Measurements from ENCODE around the gene CNOT2.

CNOT2 gene, protein sequence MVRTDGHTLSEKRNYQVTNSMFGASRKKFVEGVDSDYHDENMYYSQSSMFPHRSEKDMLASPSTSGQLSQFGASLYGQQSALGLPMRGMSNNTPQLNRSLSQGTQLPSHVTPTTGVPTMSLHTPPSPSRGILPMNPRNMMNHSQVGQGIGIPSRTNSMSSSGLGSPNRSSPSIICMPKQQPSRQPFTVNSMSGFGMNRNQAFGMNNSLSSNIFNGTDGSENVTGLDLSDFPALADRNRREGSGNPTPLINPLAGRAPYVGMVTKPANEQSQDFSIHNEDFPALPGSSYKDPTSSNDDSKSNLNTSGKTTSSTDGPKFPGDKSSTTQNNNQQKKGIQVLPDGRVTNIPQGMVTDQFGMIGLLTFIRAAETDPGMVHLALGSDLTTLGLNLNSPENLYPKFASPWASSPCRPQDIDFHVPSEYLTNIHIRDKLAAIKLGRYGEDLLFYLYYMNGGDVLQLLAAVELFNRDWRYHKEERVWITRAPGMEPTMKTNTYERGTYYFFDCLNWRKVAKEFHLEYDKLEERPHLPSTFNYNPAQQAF

GRCh38 chr12:70242695-70243509 is at the start of gene CNOT2:
Gene CNOT2 (plus strand): TSS chr12:70243433. CDS start chr12:70278227, 34,794 bp downstream.
- DNase-seq = peak; percentile 14

DNA sequence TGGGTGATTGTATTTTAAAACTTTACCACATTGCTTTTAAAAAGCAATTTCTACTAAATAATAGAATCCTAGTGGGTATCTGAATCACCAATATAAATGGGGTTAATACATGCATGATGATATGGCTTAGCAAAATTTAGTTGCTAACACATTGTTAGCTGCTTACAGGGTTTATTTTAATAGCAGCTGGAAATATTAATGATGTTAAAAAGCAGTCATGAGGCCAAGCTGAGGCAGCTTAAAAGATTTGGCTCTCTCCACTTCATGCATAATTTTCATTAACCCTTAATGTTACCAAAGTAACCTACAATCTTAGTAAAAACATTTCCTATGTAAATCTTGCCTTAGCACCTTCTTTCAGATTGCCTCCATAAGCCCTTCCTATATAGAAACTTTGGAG is 49.2 kb upstream of the CNOT2 start:
- no peak for DNase-seq

GRCh38 chr12:70196811-70197281 is 46.4 kb upstream of the CNOT2 start:
- no peak for DNase-seq

DNA sequence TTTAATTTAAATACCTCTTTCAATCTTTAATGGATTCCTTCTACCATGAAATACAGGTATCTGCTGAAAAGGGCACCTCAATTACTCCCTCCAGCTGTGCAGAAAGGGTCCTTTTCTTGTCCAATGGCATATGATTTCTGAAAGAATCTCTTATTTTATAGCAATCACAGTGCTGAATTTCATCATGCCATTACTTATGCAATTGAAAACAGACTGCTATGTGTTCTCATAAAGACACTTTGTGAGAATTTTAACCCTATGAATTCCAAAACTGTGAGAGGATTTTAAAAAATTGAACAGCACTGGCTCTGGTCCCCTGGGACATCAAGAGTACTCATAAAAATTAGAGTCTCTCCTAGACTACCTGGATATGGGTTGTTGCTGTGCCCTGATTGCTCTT is 45.9 kb upstream of the CNOT2 start:
- DNase-seq = no peak

DNA sequence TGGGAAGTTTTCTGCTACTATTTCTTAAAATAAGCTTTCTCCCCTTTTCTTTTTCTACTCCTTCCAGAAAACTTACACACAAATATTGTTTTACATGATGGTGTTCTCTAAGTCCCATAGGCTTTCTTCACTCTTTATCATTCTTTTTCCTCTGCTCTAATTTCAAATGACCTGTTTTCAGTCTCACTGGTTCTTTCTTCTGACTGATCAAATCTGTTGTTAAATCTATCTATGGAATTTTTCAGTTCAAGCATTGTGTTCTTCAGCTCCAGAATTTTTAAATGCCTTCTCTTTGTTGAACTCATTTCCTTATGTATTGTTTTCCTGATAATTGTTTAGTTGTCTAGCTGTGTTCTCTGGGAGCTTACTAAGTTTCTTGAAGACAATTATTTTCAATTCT is 29.5 kb upstream of the CNOT2 start:
- no peak for DNase-seq

DNA sequence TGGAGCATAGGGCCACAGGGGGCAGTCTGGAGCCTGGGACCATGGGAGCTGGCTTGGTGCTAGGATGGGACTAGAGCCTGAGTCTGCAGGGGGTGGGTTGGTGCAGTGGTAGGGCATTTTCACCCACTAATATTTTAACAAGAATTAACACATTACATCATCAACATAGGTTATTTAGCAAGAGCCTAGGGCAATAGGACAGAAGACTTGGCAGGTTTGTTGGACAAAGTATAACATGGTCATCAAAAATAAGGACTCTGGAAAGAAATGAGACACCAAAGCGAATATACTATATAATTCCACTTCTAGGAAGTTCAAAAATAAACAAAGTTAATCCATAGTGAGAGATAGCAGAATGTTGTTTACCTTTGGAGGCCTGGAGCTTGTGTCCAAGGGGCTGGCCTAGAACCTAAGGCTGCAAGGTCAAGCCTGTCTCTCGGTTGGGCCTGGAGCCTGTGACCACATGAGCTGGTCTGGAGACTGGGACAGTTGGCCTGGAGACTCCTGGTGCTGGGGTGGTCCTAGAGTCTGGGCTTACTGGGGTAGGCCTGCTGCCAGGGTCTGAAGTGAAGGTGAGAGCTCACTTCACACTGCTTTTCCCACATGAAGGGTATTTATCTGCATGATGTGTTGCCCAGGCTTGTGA is 28.1 kb upstream of the CNOT2 start:
- no peak for DNase-seq

- no peak for DNase-seq
These were observed 25.8 kb upstream of the CNOT2 start for GRCh38 chr12:70217416-70217815.

DNA sequence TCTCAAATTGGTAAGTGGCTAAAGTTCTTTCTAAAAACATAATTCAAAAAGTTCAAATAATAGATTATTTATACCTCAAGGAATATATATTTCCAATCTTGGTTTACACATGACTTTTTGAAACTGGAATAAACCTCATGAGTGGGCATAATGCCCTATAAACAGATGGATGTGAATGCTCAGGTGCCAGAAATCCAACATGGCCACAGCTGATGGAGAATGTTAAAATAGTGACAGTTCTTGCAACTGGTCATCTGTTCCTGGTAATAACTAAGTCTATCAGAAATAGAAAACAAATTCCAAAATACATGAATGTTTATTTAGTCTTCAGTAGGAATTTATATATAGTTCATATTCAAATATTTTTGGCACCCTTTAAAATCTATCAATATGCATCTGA is 21.6 kb upstream of the CNOT2 start:
- no peak for DNase-seq

- DNase-seq = no peak
These were observed 15.3 kb upstream of the CNOT2 start for GRCh38 chr12:70227911-70228310.

DNA sequence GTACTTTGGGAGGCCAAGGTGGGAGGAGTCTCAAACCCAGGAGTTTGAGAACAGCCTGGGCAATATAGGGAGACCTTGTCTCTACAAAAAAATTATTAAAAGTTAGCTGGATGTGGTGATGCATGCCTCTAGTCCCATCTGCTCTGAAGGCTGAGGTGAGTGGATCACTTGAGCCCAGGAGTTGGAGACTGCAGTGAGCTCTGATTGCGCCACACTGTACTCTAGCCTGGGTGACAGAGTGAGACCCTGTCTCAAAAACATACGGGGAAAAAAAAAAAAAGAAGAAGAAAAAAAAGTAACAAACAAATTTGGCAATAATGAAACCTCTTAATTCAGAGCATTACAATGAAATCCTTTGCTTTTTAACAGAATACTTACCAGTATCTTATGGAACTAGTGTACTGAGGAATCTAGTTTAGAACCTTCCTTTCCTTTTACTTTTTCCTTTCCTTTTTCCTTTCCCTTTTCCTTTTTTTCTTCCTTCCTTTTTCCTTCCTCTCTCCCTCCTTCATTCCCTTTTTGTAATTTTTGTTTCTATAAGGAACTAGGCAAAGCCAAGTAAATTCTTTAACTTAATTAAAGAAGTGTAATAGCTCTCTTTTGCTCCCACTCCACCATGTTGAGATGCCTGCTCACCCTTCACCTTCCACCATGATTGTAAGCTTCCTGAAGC is 12.2 kb upstream of the CNOT2 start:
- DNase-seq = no peak

DNA sequence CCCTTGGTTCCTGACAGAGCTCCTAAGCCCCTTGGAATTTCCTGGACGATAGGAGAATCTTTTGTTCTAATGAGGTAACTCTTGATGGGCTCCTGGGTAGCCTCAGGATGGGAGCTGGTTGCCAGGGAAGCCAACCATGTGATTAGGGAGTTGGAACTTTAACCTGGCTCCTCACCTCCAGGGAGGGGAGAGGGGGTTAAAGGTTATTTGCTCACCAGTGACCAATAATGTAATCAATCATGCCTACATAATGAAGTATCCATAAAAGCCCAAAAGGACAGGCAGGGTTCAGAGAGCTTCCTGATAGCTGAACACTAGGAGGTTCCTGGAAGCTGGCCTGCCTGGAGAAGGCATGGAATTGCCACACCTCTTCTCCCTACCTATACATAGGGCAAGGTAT is 6.2 kb upstream of the CNOT2 start:
- no peak for DNase-seq

GRCh38 chr12:70240673-70241072 is 2.6 kb upstream of the CNOT2 start:
- DNase-seq = no peak

DNA sequence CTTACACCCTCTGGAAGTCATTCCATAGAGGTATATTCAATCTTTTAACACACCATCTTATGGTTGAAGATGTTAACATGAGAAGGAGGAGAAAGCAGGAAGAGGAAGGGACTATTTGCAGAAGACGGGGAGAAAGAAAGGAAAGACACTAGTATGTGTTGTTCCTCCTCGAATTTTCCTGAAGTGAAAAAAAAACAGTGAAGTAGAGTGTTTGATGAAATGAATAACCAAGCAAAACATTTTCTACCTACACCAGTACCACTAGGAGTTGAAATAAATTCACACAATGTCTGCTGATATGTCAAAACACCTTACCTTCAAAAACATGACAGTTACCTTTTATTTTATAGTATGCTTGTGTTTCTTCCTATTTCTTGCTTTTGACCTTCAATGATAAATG is 1.4 kb upstream of the CNOT2 start:
- DNase-seq = no peak

DNA sequence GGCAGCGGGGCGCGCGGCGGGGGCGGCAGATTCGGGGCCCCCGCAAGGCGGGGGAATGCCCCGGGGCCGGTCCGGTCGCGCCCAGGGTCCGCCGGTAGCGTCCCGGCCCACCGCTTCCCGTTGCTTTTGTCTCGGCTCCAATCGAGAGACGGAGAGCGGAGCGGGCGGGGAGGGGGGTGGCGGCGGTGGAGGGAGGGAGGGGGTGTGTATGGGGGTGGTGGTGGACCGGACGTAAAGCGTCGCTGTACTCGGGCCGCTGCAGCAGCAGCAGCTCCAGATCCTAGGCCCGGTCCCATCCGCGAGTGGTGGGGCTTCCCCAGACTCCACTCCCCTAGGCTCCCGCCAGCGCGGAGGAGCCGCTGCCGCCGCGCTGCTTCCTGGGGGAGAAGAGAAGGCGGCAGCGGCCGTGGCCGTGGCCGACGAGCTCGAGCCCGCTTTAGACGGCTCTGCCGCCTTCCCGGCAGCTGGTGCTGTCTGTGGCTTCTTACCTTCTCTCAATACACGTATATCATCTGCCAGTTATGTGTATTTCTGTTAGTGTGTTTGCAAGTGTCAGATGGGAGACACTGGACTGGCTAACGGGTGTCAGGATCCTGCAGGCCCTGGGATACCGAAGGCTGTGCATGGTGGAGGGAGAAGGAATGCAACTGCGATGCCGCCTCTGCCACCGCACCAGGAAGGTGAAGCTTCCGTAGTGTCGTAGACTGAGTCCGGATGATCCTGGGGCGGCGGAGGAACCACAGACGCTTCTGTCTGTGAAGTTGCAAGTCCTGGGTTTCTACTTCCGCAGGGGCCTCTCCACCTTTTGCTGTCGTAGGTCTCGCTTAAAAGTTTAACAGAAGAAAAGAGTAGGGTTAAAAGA is 508 bp downstream of the CNOT2 start:
- DNase-seq = no peak

DNA sequence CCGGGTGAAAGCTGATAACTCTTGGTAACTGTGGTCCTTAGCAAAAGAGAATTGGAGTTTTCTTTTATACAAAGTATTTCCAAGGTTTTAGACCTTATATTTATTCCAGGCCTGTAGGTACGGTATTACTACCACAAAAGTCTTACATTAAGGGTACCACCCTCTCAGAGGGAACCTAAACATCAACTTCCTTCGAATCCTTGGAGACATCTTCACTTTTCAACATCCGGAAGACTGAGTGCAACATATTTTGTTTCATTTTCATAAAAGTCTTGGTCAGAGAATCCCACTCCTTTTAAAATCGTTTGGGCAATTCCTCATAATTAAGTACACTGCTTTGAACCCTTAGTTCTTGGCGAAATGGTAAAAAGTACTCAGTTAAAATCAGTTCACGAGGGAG is 1.2 kb downstream of the CNOT2 start:
- no peak for DNase-seq

GRCh38 chr12:70245458-70245857 is 2.2 kb downstream of the CNOT2 start:
- no peak for DNase-seq

DNA sequence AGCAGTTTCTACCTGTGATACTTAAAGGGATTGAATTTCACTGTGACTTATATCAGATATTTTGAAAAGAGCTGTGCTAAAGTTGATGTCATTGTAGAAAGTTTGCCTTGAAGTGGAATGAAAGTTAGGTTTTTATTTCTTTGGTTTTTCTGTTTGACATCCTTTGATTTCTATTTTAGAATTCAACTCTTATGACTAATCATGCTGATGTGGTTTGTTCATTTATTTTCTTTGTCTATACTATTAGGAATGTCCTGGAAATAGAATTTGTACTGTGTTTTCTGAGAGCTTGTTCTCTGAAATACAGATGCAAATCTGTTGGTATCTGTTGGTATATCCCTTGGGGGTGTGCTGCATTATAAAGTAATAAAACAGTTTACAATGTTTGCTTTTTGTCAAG is 3.3 kb downstream of the CNOT2 start:
- no peak for DNase-seq

GRCh38 chr12:70247653-70248199 is 4.5 kb downstream of the CNOT2 start:
- no peak for DNase-seq

- no peak for DNase-seq
These were observed 5.6 kb downstream of the CNOT2 start for GRCh38 chr12:70248876-70249275.

DNA sequence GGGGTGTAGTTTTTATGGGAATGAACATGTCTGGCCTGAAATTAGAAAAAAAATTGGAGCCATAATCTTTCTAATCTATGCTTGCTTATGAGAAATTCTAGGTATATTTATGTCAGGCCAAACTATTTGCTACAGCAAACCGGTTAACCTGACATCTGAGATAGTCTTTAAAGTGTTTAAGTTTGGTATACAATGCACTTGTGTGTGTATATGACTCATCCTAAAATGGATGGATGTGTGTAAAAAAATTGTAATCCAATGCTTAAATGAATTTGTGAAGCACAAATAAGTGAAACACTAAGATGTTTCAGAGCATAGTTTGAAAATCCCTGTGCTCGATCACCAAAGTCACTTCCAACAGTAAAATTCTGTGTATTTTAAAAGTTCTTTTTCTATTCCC is 6.7 kb downstream of the CNOT2 start:
- DNase-seq = no peak

GRCh38 chr12:70251226-70251625 is 8.0 kb downstream of the CNOT2 start:
- no peak for DNase-seq

Measured in NCI-H187 treated with DMSO at 0.1 percent for 48 hours (cell line).